H4 (cell line): ENCODE data around the gene TCAP. TPM values are rescaled to one million over a fixed set of nuclear protein-coding genes. Genes with fewer than 3 reads are reported as not detected.
"Not testable (repeated sequence)": the region's sequence is repeated elsewhere in the genome, so short reads cannot be mapped to it uniquely, and the experiment has no call there.

Source experiments
- DNase-seq: peaks from one replicate; pipeline ENCODE4 v3.0.0-alpha.2; 2015; ENCODE audit warnings: low spot score
- total RNA-seq: library from RNA; depleted of rRNA; stranded (reverse); fragments of >200 nt; shearing (Covaris generic); gene quantifications from 2 replicates; pipeline ENCODE4 v1.2.3, GENCODE V29; 2014

TCAP gene
- total RNA-seq, 1 experiment from 2014 or later, result 0.81 TPM

GRCh38 chr17:39679521-39680192, 14.5 kb downstream of the TCAP start:
- DNase-seq, result no peak

GRCh38 chr17:39683295-39683939, 18.3 kb downstream of the TCAP start:
- DNase-seq, result no peak

DNA sequence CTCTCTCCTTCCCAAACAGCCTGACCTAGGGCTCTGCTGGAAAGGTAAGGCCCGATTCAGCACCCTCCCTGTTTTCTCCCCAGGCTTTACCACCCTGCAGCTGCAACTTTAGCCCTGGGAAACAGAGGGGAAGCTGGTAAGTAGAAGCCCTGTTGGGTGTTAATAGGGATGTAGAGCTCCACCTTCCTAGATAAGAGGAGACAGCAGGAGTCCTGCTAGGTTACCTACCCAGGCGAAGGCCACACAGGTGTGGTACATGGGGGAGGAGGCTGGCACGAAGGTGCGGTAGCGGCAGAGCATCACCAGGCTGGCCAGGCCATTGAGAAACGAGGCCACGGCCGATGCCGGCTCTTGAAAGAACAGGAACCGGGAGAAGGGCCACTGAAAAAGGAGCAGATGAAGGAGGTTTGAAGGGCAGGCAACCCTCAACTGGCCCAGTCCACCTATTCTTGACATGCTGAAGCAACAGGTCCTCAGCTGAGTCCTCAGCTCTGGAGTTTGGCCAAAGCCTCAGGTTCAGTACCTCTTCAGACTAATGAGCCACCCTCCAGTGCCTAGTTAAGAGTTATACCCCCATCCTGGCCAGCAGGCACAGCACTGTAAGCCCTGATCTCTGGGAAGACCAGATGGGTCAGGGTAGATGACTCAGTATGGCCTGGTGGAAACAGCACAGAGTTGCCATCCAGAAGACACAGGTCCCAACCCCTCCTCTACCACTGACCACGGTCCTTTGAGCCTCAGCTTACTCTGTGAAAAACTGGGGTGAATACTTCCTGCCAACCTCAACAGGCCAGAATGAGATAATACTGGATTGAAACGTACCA, 19.4 kb downstream of the TCAP start:
- DNase-seq, result no peak

- no peak for DNase-seq
Measured at GRCh38 chr17:39687101-39687545, 22.0 kb downstream of the TCAP start.

DNA sequence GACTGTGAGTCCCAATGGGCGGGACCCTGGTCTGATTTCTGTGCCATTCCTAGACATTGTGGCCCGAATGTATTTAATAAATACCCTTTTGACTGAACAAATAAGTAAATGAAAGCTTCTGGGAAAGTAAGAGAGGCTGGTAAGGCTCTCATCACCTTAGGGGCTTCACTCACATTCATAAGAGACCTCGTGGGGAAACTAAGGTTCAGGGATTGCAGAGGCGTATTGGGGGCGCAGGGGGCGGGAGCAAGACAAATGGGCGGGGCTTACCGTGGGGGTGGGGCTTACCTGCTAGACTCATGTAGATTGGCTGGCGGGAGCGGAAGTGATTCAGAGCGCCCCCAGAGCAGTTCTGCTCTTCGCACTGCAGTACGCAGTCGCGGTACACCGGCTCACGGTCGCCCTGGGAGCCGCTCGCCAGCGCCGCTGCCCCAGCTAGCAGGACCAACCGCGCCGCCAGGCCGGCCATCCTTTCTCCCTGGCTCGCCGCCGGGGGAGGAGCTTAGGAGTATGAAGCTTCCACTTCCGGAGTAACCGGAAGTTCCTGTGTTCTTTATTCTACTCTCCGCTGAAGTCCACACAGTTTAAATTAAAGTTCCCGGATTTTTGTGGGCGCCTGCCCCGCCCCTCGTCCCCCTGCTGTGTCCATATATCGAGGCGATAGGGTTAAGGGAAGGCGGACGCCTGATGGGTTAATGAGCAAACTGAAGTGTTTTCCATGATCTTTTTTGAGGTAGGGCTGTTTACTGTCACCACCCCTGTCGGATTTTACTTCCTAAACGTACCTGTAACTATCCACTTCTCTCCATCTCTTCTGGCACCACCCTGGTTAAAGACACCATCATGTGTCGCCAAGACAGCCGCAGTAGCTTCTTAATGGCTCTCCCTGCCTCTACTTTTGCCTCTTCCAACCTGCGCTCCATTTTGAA, 22.7 kb downstream of the TCAP start, which contains the start of gene PGAP3:
Gene PGAP3 (minus strand): TSS at position 512 of the 929 bp plus-strand sequence. CDS start 43 bp downstream, at position 469.
- peak; percentile 90 for DNase-seq

- DNase-seq, result no peak
Measured at GRCh38 chr17:39688475-39688835, 23.3 kb downstream of the TCAP start.

DNA sequence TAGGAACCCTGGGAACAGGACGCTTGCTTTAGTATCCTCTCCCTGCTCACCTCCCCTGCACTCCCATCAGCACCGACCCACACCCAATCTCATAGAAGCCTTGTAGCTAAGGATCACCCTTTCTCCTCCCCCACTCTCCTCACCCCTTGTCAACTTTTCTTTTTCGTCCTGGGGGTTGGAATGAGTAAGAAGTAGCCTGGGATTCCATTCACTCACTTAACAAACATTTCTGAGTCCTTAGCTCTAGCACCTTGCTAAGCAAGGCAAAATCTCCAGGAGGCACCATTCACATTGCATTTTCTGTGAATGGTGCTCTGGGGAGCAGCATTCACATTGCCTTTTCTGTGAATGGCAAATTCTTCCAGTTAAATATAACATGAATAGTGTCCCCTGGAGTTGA, 23.8 kb downstream of the TCAP start:
- no peak for DNase-seq

DNA sequence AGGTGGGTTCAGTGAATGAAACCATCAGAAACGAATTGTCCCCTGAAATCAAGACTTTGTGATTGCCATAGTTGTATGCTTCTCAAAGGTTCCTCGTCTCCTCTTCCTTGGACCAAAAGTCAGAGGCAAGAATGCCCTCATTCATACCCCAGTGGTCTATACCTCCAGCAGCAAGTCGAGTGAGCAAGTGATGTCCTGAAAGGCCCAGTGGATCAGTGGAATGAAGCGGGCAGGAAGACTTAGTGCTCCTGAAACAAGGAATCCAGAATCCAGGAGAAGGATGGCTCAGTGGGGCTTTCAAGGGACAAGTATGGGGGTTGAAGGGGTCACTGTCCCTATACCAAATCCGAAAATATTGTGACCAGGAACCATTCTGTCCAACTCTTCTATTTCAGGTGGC, 29.4 kb downstream of the TCAP start:
- no peak for DNase-seq

GRCh38 chr17:39695089-39695474, 29.9 kb downstream of the TCAP start:
- no peak for DNase-seq

- no peak for DNase-seq
Measured at GRCh38 chr17:39696731-39697130, 31.6 kb downstream of the TCAP start.

- no peak for DNase-seq
Measured at GRCh38 chr17:39697961-39698360, 32.8 kb downstream of the TCAP start.

GRCh38 chr17:39699157-39699817, 34.1 kb downstream of the TCAP start:
- DNase-seq, result not testable (repeated sequence)

- DNase-seq, result peak; percentile 58
Measured at GRCh38 chr17:39699818-39700147, 34.6 kb downstream of the TCAP start, which contains the start of gene ERBB2. Gene ERBB2, plus strand, starts transcription at chr17:39700064. Its CDS starts 175 bp downstream, at chr17:39700239.

DNA sequence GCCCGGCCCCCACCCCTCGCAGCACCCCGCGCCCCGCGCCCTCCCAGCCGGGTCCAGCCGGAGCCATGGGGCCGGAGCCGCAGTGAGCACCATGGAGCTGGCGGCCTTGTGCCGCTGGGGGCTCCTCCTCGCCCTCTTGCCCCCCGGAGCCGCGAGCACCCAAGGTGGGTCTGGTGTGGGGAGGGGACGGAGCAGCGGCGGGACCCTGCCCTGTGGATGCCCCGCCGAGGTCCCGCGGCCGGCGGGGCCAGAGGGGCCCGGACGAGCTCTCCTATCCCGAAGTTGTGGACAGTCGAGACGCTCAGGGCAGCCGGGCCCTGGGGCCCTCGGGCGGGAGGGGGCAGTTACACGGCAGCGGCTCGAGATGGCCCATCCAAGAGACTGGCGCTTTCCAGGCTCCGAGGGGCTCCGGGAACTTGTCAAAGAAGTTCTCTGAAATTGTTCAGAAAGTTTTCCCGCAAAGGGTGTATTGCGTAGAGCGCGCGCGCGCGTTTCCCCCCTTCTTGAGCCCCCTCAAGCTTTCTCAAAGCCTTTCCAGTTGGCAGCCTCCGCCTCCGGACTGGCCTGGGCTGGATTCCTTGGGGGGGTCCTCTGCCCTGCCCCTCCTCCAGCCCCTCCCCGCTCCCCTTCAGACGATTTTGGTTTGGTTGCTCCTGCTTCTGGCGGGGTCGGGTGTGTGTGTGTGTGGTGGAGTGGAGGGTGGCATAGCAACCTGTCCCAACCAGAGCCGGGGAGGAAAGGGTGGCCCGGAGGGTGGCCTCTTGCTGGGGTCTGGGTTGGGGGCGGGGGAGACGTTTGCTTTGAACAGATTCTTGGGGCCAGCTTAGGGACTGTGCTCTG, 35.2 kb downstream of the TCAP start:
- no peak for DNase-seq

DNA sequence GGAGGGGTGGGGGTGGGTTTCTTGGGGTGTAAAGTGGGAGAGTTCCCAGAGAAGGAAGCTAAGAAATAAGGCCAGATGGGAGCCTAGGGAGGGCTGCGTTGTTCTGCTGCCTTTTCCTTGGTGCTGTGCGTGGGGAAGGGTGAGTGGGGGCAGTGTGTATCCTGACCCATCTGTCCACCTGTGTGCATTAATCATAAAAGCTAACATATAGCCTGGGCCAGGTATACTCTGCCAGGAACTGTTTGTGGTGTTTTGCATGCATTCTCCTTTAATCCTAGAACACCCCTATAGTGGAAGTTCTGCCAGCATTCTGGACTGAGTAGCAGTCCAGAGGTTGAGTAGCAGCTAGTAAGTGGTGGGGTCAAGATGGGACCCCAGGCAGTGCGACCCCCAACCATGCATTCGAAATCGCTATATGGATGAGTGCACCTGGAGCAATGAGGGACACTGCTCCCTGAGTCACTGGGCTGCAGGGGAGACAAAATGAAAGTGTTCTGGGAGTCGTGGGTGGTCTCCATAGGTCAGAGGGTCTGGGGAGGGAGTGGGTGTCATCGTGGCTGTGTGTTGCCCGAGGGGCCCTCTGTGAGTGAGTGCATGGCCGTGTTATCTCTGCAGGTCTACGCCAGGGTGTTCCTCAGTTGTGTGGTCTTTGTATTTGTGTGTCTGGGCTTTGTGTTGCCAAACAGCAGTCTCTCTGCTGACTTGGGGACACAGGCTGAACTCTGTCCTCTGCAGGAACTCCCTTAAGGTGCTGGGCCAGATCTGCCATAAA, 36.0 kb downstream of the TCAP start:
- no peak for DNase-seq

- no peak for DNase-seq
Measured at GRCh38 chr17:39701784-39702422, 36.8 kb downstream of the TCAP start.

DNA sequence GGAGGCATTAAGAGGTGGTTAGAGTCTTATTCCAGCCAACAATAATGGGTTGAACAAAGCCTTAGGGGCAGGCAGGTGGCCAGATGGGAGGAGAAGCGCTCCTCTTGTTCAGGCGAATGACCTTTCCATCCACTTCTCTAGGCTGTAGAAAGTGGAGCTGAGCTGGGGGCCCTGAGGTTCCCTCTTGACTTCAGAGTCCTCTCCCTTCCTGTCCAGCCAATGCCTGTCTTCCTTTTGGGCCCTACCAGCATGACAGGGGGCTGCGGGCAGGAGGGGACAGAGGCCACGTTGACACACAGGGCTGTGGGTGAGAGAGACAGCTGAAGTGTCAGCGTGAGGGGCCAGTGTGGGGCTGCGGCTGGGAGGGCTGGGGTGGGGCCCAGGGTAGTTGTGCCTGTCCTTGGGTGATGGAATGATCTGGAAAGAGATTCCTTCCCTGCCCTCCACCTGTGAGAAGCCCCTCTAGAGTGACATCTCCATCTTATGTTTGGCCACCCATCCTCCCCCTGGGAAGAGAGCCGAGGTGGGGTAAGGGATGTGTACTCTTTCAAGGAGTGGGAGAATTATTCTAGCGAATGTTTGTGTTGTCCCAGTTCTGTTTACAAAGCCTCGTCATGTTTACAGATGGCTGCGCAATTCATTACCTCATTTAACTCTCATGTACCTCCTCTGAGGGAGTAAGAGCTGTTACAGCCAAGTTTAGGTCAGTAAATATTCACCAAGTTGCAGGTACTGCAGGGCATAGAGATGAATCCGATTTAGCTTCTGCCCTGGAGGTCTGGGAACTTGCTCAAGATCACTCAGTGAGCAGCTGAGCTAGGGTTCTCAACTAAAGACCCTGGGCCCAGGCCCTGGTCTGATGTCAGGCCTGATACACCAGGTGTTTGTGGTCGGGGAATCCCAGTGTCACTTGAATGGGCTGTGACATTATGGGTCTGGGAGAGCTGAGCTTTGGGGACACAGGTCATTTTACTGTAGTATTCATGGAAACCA, 38.0 kb downstream of the TCAP start:
- DNase-seq, result no peak

GRCh38 chr17:39703913-39704312, 38.8 kb downstream of the TCAP start:
- no peak for DNase-seq
